HG03354 (cell line): ENCODE results near the gene BTG2.
A peak's percentile ranks its signal among the peaks of the same experiment; 100 is the strongest.

Experiments
- ATAC-seq: cut with Tn5 transposase; IDR thresholded peaks from one replicate; pipeline ENCODE4 v1.9.1; 2021; ENCODE audit warnings: mild to moderate bottlenecking; ENCODE audit not compliant: unreplicated experiment, poor library complexity, severe bottlenecking

The BTG2 gene

GRCh38 chr1:203275656-203276272 is 29.6 kb upstream of the BTG2 start:
- no peak for ATAC-seq

- ATAC-seq = no peak
Observed at GRCh38 chr1:203276408-203276807, 28.9 kb upstream of the BTG2 start.

GRCh38 chr1:203276916-203277545 is 28.3 kb upstream of the BTG2 start:
- no peak for ATAC-seq

GRCh38 chr1:203278082-203278884 is 27.0 kb upstream of the BTG2 start:
- no peak for ATAC-seq

GRCh38 chr1:203278885-203279406 is 26.4 kb upstream of the BTG2 start:
- no peak for ATAC-seq

GRCh38 chr1:203280061-203280460 is 25.3 kb upstream of the BTG2 start:
- no peak for ATAC-seq

- ATAC-seq = no peak
Observed at GRCh38 chr1:203281033-203281432, 24.3 kb upstream of the BTG2 start.

GRCh38 chr1:203281851-203282661 is 23.3 kb upstream of the BTG2 start:
- ATAC-seq = no peak

- peak; percentile 46 for ATAC-seq
Observed at GRCh38 chr1:203282720-203283542, 22.4 kb upstream of the BTG2 start.

GRCh38 chr1:203283597-203283996 is 21.7 kb upstream of the BTG2 start:
- no peak for ATAC-seq

- ATAC-seq = no peak
Observed at GRCh38 chr1:203284411-203285123, 20.8 kb upstream of the BTG2 start.

GRCh38 chr1:203286161-203286984 is 18.9 kb upstream of the BTG2 start:
- no peak for ATAC-seq

GRCh38 chr1:203287109-203287893 is 18.0 kb upstream of the BTG2 start:
- peak; percentile 47 for ATAC-seq

GRCh38 chr1:203287898-203288297 is 17.4 kb upstream of the BTG2 start:
- ATAC-seq = no peak

- no peak for ATAC-seq
Observed at GRCh38 chr1:203288400-203288799, 16.9 kb upstream of the BTG2 start.

- ATAC-seq = peak; percentile 62
Observed at GRCh38 chr1:203289281-203289981, 15.9 kb upstream of the BTG2 start.

- no peak for ATAC-seq
Observed at GRCh38 chr1:203289982-203290260, 15.4 kb upstream of the BTG2 start.
